Bronchial epithelial cell (primary cell): Measurements from ENCODE around the gene PNPLA3. TPM values are rescaled to one million over a fixed set of nuclear protein-coding genes. Genes with fewer than 3 reads are reported as not detected.
"Not testable (repeated sequence)": the region's sequence is repeated elsewhere in the genome, so short reads cannot be mapped to it uniquely, and the experiment has no call there.

Experiments
- DNase-seq: peaks from one replicate; pipeline ENCODE4 v3.0.0-alpha.2; 2010; ENCODE audit warnings: low read depth
- FAIRE-seq: peaks from 2 replicates; lab custom pipeline; 2011; peaks lifted over from hg19 to GRCh38; lab: Jason Lieb, UNC
- H3K27me3 ChIP-seq: 2 replicates; pipeline ENCODE4 v1.5.1; 2011; ENCODE audit warnings: low read length; ENCODE audit not compliant: control insufficient read depth, insufficient read depth
- H3K36me3 ChIP-seq: 2 replicates; pipeline ENCODE4 v1.5.1; 2011; ENCODE audit warnings: low read length; ENCODE audit not compliant: control insufficient read depth, insufficient read depth
- H3K4me3 ChIP-seq: 2 replicates; pipeline ENCODE4 v1.5.1; 2011; ENCODE audit warnings: mild to moderate bottlenecking, low read depth, low read length, control low read depth
- CTCF ChIP-seq: IDR thresholded peaks from 2 replicates; pipeline ENCODE4 v1.5.1; 2011; ENCODE audit warnings: mild to moderate bottlenecking, moderate library complexity, low read length, control low read depth, inconsistent platforms; ENCODE audit not compliant: insufficient read depth, severe bottlenecking
- total RNA-seq: library from RNA; depleted of rRNA; stranded (reverse); fragments of >200 nt; gene quantifications from 2 replicates; pipeline ENCODE4 v1.2.1, GENCODE V29; 2014

Gene PNPLA3
- total RNA-seq, 1 donor from 2014 or later, result 1.3 TPM

- H3K36me3 ChIP-seq, result no peaks in the 10 kb centered on the region
- no peak for TF ChIP-seq CTCF
- H3K4me3 ChIP-seq, result no peak overlapping the region
- peaks cover 4% of the 10 kb centered on the region for H3K27me3 ChIP-seq
- DNase-seq (peak; percentile 61), FAIRE-seq (no peak)
Measured at GRCh38 chr22:43901976-43902643, 21.5 kb upstream of the PNPLA3 start.

GRCh38 chr22:43903033-43903432 lies 20.6 kb upstream of the PNPLA3 start:
- not testable (repeated sequence) for DNase-seq, H3K4me3 ChIP-seq, H3K36me3 ChIP-seq, H3K27me3 ChIP-seq, FAIRE-seq

GRCh38 chr22:43904412-43904811 lies 19.2 kb upstream of the PNPLA3 start:
- H3K4me3 ChIP-seq, DNase-seq, H3K36me3 ChIP-seq, FAIRE-seq, H3K27me3 ChIP-seq: not testable (repeated sequence)
- TF ChIP-seq CTCF, result peak; percentile 7

GRCh38 chr22:43905681-43906080 lies 17.9 kb upstream of the PNPLA3 start:
- FAIRE-seq, result no peak
- H3K4me3 ChIP-seq, result no peak overlapping the region
- DNase-seq, result no peak
- H3K36me3 ChIP-seq, result no peaks in the 10 kb centered on the region
- TF ChIP-seq CTCF, result no peak
- peaks cover 4% of the 10 kb centered on the region for H3K27me3 ChIP-seq

- Histone ChIP-seq H3K4me3 (no peak overlapping the region), H3K27me3 (peaks cover 9% of the 10 kb centered on the region), H3K36me3 (no peaks in the 10 kb centered on the region)
- DNase-seq (no peak), FAIRE-seq (no peak)
- TF ChIP-seq CTCF, result no peak
Measured at GRCh38 chr22:43909708-43910107, 13.9 kb upstream of the PNPLA3 start.

- FAIRE-seq, result no peak
- Histone ChIP-seq H3K36me3 (no peaks in the 10 kb centered on the region), H3K27me3 (peaks cover 9% of the 10 kb centered on the region), H3K4me3 (no peak overlapping the region)
- DNase-seq, result peak; percentile 21
- TF ChIP-seq CTCF, result no peak
Measured at GRCh38 chr22:43910178-43910695, 13.4 kb upstream of the PNPLA3 start.
